ENCODE results near the gene PCDHB16. TPM values are rescaled to one million over a fixed set of nuclear protein-coding genes. Genes with fewer than 3 reads are reported as not detected.

Gene PCDHB16
- 0.16 and 2.1 TPM in 2 replicates for total RNA-seq

DNA sequence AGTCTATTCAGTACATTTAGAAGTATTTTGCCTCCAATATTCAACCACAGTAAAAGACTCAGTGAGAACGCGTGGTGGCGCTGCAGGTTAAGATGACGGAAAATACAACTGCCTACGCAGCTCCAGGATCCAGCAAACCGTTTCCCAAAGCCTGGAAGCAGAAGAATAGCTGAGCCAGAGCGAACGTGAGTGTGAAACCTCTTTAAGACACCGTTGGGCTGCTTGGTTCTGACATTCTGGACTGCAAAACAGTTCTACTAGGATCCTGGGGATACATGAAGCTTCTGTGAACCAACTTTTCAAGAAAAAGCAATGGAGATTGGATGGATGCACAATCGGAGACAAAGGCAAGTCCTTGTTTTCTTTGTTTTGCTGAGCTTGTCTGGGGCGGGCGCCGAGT is at the start of gene PCDHB16:
TSS of gene PCDHB16 (plus strand) at position 140 of the 400 bp plus-strand sequence. CDS start at position 313, 173 bp downstream.

DNA sequence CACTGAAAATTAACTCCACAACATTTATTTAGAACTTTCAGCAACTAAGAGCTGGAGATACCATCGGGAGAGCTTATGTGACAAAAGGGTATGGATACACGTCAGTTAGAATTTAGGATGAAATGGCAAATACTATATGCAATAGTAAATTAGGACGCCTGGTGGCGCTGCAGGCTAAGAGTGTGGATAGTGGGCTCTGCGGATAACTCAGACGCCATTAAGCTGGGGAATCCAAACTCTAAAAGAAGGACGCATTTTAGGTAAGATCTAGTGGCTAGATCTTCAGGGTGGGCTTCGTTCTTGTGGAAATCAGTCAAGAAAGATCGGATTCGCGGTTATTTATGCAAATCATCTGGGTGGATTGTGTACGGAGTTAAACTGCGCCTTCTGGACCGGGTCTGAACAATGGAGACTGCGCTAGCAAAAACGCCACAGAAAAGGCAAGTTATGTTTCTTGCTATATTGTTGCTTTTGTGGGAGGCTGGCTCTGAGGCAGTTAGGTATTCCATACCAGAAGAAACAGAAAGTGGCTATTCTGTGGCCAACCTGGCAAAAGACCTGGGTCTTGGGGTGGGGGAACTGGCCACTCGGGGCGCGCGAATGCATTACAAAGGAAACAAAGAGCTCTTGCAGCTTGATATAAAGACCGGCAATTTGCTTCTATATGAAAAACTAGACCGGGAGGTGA is 47.0 kb upstream of the PCDHB16 start, which contains the start of gene PCDHB5:
TSS of gene PCDHB5 (plus strand) at position 177 of the 688 bp plus-strand sequence. CDS start at position 406, 229 bp downstream.

DNA sequence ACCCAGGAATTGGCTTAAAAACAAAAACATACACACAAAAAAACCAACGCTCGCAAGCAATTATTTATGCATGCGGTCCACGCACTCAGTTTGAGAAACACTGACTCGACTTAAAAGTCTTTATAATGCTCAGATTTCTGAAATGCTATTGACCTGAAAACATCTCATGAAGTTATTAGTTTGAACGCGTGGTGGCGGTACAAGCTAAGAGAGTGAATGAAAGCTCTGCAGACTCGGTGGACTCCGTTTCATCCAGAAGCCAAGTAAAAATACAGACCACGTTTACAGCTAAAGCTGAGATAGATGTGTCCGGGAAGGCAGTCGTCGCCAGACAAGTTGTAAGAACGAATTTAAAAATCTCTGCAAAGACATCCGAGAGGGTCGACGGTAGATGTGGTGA is 32.4 kb upstream of the PCDHB16 start, which contains the start of gene PCDHB6:
TSS of gene PCDHB6 (plus strand) at position 246 of the 400 bp plus-strand sequence. CDS start 201 bp downstream, outside the sequence.

DNA sequence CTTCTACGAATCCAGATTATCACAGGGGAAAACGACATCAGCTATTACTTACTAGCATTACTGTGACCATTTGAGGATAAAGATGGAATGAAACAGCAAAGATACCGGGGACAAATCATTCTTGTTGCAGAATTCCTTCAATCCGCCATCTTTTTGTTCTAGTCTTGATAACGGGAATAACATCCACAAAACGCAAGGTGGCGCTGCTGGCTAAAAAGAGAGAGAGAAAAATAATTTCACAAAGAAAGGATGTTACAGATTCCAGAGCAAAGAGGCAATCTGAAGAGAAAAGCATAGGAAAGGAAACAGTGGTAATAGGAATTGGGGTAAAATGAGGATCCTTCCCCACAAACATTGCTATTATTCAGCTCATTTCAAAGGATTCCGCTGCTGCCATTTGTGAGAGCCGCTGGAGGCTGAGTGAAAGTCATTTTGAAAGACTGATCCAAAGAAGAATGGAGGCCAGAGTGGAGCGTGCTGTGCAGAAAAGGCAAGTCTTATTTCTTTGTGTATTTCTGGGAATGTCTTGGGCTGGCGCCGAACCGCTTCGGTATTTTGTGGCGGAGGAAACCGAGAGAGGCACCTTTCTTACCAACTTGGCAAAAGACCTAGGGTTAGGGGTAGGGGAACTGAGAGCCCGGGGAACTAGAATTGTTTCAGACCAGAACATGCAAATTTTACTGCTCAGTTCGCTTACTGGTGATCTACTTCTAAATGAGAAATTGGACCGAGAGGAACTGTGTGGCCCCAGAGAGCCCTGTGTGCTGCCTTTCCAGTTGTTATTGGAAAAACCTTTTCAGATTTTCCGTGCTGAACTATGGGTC is 9.6 kb upstream of the PCDHB16 start, which contains the start of gene PCDHB7:
TSS of gene PCDHB7 (plus strand) at position 264 of the 824 bp plus-strand sequence. CDS start at position 456, 192 bp downstream.

DNA sequence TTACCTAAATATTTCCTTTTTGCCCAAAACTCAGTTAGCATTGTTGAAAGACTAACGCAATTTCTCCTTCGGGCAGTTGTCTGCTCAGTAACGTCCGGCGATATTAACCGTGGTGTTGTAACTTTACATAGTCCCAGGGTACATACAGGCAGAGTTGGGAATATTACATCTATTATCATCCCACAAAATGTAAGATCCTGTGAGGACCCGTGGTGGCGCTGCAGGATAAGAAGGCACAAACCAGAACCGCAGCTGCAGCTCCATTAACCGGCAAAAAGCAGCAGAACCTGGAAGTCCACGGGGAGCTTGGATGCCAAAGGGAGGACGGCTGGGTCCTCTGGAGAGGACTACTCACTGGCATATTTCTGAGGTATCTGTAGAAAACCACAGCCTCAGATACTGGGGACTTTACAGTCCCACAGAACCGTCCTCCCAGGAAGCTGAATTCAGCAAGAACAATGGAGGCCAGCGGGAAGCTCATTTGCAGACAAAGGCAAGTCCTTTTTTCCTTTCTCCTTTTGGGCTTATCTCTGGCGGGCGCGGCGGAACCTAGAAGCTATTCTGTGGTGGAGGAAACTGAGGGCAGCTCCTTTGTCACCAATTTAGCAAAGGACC is 4.5 kb upstream of the PCDHB16 start, which contains the start of gene PCDHB8:
TSS of gene PCDHB8 (plus strand) at position 214 of the 615 bp plus-strand sequence. CDS start at position 459, 245 bp downstream.

DNA sequence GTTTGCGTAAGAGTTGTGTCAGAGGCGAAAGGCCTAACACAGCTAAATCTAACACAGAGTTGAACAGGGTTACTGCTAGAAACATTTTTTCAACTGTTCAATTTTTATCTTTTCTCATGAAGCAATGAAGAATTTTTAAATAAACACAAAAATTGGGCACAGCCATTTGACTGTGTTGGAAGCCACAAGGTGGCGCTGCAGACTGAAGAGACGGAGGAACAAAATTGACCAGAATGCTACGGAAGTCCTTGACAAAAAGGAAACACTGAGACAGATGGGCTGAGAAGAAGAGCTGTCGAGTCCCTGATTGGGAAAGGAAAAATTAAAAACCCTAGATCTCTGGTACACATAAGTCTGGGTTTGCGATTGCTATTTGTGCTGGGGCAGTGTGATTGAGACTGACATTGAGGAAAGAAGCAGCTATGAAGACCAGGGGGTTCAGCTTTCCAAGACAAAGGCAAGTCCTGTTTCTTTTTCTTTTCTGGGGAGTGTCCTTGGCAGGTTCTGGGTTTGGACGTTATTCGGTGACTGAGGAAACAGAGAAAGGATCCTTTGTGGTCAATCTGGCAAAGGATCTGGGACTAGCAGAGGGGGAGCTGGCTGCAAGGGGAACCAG is 4.8 kb downstream of the PCDHB16 start, which contains the start of gene PCDHB9:
TSS of gene PCDHB9 (plus strand) at position 265 of the 616 bp plus-strand sequence. CDS start at position 423, 158 bp downstream.

DNA sequence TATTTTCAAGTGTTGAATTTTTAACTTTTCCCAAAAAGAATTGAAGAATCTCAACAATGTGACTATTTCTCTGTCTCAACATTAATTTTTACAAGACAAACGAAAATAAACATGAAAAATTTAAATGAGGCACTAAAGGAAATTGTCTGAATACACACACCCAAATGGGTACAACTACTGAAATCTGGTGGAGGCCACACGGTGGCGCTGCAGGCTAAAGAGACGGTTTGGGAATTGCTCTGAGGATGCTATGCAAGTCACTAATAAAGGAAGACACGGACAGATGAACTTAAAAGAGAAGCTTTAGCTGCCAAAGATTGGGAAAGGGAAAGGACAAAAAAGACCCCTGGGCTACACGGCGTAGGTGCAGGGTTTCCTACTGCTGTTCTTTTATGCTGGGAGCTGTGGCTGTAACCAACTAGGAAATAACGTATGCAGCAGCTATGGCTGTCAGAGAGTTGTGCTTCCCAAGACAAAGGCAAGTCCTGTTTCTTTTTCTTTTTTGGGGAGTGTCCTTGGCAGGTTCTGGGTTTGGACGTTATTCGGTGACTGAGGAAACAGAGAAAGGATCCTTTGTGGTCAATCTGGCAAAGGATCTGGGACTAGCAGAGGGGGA is 10.0 kb downstream of the PCDHB16 start, which contains the start of gene PCDHB10:
TSS of gene PCDHB10 (plus strand) at position 244 of the 616 bp plus-strand sequence. CDS start at position 444, 200 bp downstream.

DNA sequence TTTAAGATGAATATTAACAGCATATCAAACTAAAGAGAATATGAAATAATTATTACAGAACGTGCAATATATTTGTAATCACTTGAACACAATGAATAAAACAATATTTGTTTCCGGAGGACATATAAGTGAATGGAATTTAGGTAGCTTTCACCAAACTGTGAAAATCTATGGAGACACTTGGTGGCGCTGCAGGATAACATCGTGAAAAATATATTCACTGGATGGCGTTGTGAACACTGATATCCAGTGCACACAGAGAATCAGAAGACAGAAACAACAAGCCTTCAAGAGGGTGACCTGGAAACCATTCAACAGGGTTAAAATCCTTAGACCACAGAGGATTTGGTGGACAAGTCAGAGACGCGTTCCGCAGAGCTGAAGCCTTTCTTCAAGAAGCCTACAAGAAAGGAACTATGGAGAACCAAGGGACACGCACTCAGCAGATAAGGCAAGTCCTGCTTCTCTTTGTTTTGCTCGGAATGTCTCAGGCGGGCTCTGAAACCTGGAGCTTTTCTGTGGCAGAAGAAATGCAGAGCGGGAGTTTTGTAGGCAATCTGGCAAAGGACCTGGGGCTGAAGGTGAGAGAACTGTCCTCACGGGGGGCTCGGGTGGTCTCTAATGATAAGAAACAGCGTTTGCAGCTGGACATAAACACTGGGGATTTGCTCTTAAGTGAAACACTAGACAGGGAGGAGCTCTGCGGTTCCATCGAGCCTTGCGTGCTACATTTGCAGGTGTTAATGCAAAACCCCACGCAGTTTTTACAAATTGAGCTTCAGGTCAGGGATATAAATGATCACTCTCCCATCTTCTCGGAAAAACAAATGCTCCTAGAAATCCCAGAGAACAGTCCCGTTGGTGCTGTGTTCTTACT is 17.4 kb downstream of the PCDHB16 start, which contains the start of gene PCDHB11:
TSS of gene PCDHB11 (plus strand) at position 269 of the 877 bp plus-strand sequence. CDS start at position 417, 148 bp downstream.

DNA sequence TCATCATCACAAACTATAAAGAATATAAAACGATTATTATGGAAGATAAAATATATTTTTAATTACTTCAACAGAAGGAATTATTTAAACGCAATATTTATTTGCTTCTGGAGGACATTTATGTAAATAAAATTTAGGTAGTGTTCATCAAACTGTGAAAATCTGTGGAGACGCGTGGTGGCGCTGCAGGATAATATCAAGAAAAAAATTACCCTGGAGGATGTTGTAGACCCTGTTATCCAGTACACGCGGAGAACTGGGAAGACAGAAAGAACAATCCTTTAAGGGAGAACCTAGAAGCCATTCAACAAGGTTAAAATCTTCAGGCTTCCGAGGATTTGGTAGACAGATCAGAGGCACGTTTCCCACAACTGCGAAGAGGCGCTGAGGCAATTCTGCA is 26.3 kb downstream of the PCDHB16 start, which contains the start of gene PCDHB12:
TSS of gene PCDHB12 (plus strand) at position 242 of the 400 bp plus-strand sequence. CDS start 189 bp downstream, outside the sequence.

DNA sequence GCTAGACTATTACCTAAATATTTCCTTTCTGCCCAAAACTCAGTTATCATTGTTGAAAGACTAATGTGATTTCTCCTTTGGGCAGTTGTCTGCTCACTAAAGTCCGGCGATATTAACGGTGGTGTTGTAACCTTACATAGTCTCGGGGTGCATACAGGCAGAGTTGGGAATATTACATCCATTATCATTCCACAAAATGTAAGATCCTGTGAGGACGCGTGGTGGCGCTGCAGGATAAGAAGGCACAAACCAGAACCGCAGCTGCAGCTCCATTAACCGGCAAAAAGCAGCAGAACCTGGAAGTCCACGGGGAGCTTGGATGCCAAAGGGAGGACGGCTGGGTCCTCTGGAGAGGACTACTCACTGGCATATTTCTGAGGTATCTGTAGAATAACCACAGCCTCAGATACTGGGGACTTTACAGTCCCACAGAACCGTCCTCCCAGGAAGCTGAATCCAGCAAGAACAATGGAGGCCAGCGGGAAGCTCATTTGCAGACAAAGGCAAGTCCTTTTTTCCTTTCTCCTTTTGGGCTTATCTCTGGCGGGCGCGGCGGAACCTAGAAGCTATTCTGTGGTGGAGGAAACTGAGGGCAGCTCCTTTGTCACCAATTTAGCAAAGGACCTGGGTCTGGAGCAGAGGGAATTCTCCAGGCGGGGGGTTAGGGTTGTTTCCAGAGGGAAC is 31.6 kb downstream of the PCDHB16 start, which contains the start of gene PCDHB13:
TSS of gene PCDHB13 (plus strand) at position 264 of the 684 bp plus-strand sequence. CDS start at position 469, 205 bp downstream.

DNA sequence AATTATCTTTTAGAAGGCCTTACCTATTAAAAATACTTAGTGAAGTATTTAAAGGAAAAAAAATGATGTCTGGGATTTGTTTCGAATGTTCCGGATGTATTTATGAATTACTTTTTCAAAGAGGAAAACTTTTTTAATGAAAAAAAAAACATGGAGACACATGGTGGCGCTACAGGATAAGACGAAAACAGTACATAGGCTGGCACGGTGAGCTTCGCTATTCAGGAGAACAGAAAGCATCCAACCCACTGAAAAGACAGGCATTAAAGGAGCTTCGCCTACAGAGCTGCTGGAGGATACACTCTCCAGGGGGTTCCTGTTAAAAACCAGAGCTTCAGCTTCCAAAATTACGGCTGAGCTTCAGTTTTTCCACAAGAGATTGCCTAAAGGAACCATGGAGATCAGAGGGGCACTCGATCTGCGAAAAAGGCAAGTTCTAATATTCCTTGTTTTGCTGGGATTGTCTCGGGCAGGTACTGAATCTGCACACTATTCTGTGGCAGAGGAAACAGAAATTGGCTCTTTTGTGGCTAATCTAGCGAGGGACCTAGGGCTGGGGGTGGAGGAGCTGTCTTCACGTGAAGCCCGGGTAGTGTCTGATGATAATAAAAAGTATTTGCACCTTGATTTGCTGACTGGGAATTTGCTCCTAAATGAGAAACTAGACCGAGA is 41.1 kb downstream of the PCDHB16 start, which contains the start of gene PCDHB14:
TSS of gene PCDHB14 (plus strand) at position 232 of the 672 bp plus-strand sequence. CDS start at position 395, 163 bp downstream.

Other genes with a start within 250 kb of the PCDHB16 start
- gene PCDHAC2, start 215.9 kb upstream of the PCDHB16 start, total RNA-seq: under 0.01 and 0.09 TPM in 2 replicates
- not detected in 2 replicates for gene PCDHB1, start 131.0 kb upstream of the PCDHB16 start, total RNA-seq
- gene PCDHB2, start 87.8 kb upstream of the PCDHB16 start, total RNA-seq: 1.3 and 8.4 TPM in 2 replicates
- gene PCDHB3, start 81.9 kb upstream of the PCDHB16 start, total RNA-seq: 0.16 and 0.52 TPM in 2 replicates
- 0.94 TPM in 1 of 2 replicates, not detected in the other for gene PCDHB4, start 60.6 kb upstream of the PCDHB16 start, total RNA-seq
- gene PCDHB5, start 47.2 kb upstream of the PCDHB16 start, total RNA-seq: 0.32 and 3.3 TPM in 2 replicates
- gene PCDHB6, start 32.3 kb upstream of the PCDHB16 start, total RNA-seq: 0.16 and 0.17 TPM in 2 replicates
- 0.32 and 0.60 TPM in 2 replicates for gene PCDHB7, start 9.7 kb upstream of the PCDHB16 start, total RNA-seq
- 0.32 and 0.69 TPM in 2 replicates for gene PCDHB8, start 4.6 kb upstream of the PCDHB16 start, total RNA-seq
- 0.16 and 0.69 TPM in 2 replicates for gene PCDHB9, start 4.8 kb downstream of the PCDHB16 start, total RNA-seq
- 0.47 and 1.4 TPM in 2 replicates for gene PCDHB10, start 10.0 kb downstream of the PCDHB16 start, total RNA-seq
- gene PCDHB11, start 17.2 kb downstream of the PCDHB16 start, total RNA-seq: 0.16 and 0.69 TPM in 2 replicates
- 0.16 and 0.86 TPM in 2 replicates for gene PCDHB12, start 26.3 kb downstream of the PCDHB16 start, total RNA-seq
- gene PCDHB13, start 31.5 kb downstream of the PCDHB16 start, total RNA-seq: 0.32 and 0.94 TPM in 2 replicates
- gene PCDHB14, start 41.0 kb downstream of the PCDHB16 start, total RNA-seq: 0.63 and 2.6 TPM in 2 replicates
- 0.32 and 0.60 TPM in 2 replicates for gene PCDHB15, start 63.0 kb downstream of the PCDHB16 start, total RNA-seq
- gene SLC25A2, start 121.7 kb downstream of the PCDHB16 start, total RNA-seq: 0.32 TPM in 1 of 2 replicates, not detected in the other
- 67.1 and 89.5 TPM in 2 replicates for gene TAF7, start 138.4 kb downstream of the PCDHB16 start, total RNA-seq
- gene PCDHGA1, start 148.1 kb downstream of the PCDHB16 start, total RNA-seq: 1.3 and 1.9 TPM in 2 replicates
- gene PCDHGA2, start 156.4 kb downstream of the PCDHB16 start, total RNA-seq: 2.3 and 4.9 TPM in 2 replicates
- gene PCDHGA3, start 161.4 kb downstream of the PCDHB16 start, total RNA-seq: 1.0 and 1.9 TPM in 2 replicates
- 1.5 and 3.8 TPM in 2 replicates for gene PCDHGB1, start 167.7 kb downstream of the PCDHB16 start, total RNA-seq
- 1.1 and 4.7 TPM in 2 replicates for gene PCDHGA4, start 172.6 kb downstream of the PCDHB16 start, total RNA-seq
- gene PCDHGB2, start 177.6 kb downstream of the PCDHB16 start, total RNA-seq: 3.0 and 4.1 TPM in 2 replicates
- gene PCDHGA5, start 181.8 kb downstream of the PCDHB16 start, total RNA-seq: 1.6 and 2.0 TPM in 2 replicates
- 5.1 and 5.4 TPM in 2 replicates for gene PCDHGB3, start 187.9 kb downstream of the PCDHB16 start, total RNA-seq
- 2.4 and 3.9 TPM in 2 replicates for gene PCDHGA6, start 191.5 kb downstream of the PCDHB16 start, total RNA-seq
- gene PCDHGA7, start 200.4 kb downstream of the PCDHB16 start, total RNA-seq: 5.7 and 11.5 TPM in 2 replicates
- gene PCDHGB4, start 205.3 kb downstream of the PCDHB16 start, total RNA-seq: 26.7 and 34.0 TPM in 2 replicates
- gene PCDHGA8, start 210.2 kb downstream of the PCDHB16 start, total RNA-seq: 3.5 and 4.4 TPM in 2 replicates
- 33.0 and 33.1 TPM in 2 replicates for gene PCDHGB5, start 215.6 kb downstream of the PCDHB16 start, total RNA-seq
- gene PCDHGA9, start 220.4 kb downstream of the PCDHB16 start, total RNA-seq: 2.9 and 3.8 TPM in 2 replicates
- gene PCDHGB6, start 225.6 kb downstream of the PCDHB16 start, total RNA-seq: 3.0 and 3.7 TPM in 2 replicates
- 2.3 and 7.1 TPM in 2 replicates for gene PCDHGA10, start 230.6 kb downstream of the PCDHB16 start, total RNA-seq
- 5.2 and 9.9 TPM in 2 replicates for gene PCDHGB7, start 235.3 kb downstream of the PCDHB16 start, total RNA-seq
- 7.0 and 12.0 TPM in 2 replicates for gene PCDHGA11, start 238.7 kb downstream of the PCDHB16 start, total RNA-seq
- 7.4 and 15.8 TPM in 2 replicates for gene PCDHGA12, start 248.1 kb downstream of the PCDHB16 start, total RNA-seq